Type B pancreatic cell (in vitro differentiated cells): ENCODE data around the gene BTBD9. TPM values are rescaled to one million over a fixed set of nuclear protein-coding genes. Genes with fewer than 3 reads are reported as not detected.

ENCODE experiments used
- DNase-seq: peaks from one replicate; pipeline ENCODE4 v3.0.0; 2021; ENCODE audit warnings: mixed read lengths; ENCODE audit not compliant: unreplicated experiment; ENCODE audit errors: extremely low spot score
- H3K27ac Mint-ChIP-seq: 2 replicates; pipeline ENCODE4 v1.8.0; 2021; ENCODE audit warnings: mild to moderate bottlenecking, mixed read lengths
- H3K27me3 Mint-ChIP-seq: 2 replicates; pipeline ENCODE4 v1.8.0; 2021; ENCODE audit warnings: mixed read lengths
- H3K36me3 Mint-ChIP-seq: 2 replicates; pipeline ENCODE4 v1.8.0; 2021; ENCODE audit warnings: mixed read lengths
- H3K4me1 Mint-ChIP-seq: one replicate; pipeline ENCODE4 v1.8.0; 2021; ENCODE audit warnings: mixed read lengths; ENCODE audit not compliant: unreplicated experiment
- H3K4me3 Mint-ChIP-seq: 2 replicates; pipeline ENCODE4 v1.8.0; 2021; ENCODE audit warnings: mild to moderate bottlenecking, mixed read lengths
- H3K9me3 Mint-ChIP-seq: 2 replicates; pipeline ENCODE4 v1.8.0; 2021; ENCODE audit warnings: mixed read lengths
- CTCF ChIP-seq: fragments of 200-600 bp; sonication (generic); conservative IDR thresholded peaks from 2 replicates; pipeline ENCODE4 v1.5.0; 2021; ENCODE audit warnings: antibody characterized with exemption, mild to moderate bottlenecking
- total RNA-seq: library from RNA; stranded (reverse); gene quantifications from 2 replicates; pipeline ENCODE4 v1.2.1, GENCODE V29; 2021; ENCODE audit warnings: low replicate concordance

Gene BTBD9
- total RNA-seq, 1 donor from 2014 or later, result 14.9 TPM

GRCh38 chr6:38501931-38502330, 137.8 kb downstream of the BTBD9 start:
- no peak overlapping the region for H3K4me3 Mint-ChIP-seq
- no peak for DNase-seq
- TF ChIP-seq CTCF, result no peak
- H3K36me3 Mint-ChIP-seq, result no peaks in the 10 kb centered on the region
- H3K27me3 Mint-ChIP-seq, result no peaks in the 10 kb centered on the region
- no peak overlapping the region for H3K27ac Mint-ChIP-seq
- H3K4me1 Mint-ChIP-seq, result peaks cover 10% of the 10 kb centered on the region
- H3K9me3 Mint-ChIP-seq, result no peaks in the 10 kb centered on the region

- no peak overlapping the region for H3K4me3 Mint-ChIP-seq
- no peaks in the 10 kb centered on the region for H3K36me3 Mint-ChIP-seq
- no peak for DNase-seq
- H3K27ac Mint-ChIP-seq, result no peak overlapping the region
- no peak for TF ChIP-seq CTCF
- peaks cover 10% of the 10 kb centered on the region for H3K4me1 Mint-ChIP-seq
- H3K27me3 Mint-ChIP-seq, result no peaks in the 10 kb centered on the region
- no peaks in the 10 kb centered on the region for H3K9me3 Mint-ChIP-seq
Measured at GRCh38 chr6:38499529-38500096, 140.1 kb downstream of the BTBD9 start.

GRCh38 chr6:38498805-38499445, 140.8 kb downstream of the BTBD9 start:
- no peaks in the 10 kb centered on the region for H3K9me3 Mint-ChIP-seq
- no peak overlapping the region for H3K27ac Mint-ChIP-seq
- DNase-seq, result no peak
- TF ChIP-seq CTCF, result no peak
- no peaks in the 10 kb centered on the region for H3K36me3 Mint-ChIP-seq
- peaks cover 10% of the 10 kb centered on the region for H3K4me1 Mint-ChIP-seq
- H3K27me3 Mint-ChIP-seq, result no peaks in the 10 kb centered on the region
- no peak overlapping the region for H3K4me3 Mint-ChIP-seq

GRCh38 chr6:38498085-38498484, 141.6 kb downstream of the BTBD9 start:
- Mint-ChIP-seq H3K27ac (no peak overlapping the region), H3K9me3 (no peaks in the 10 kb centered on the region), H3K4me1 (peaks cover 14% of the 10 kb centered on the region), H3K27me3 (no peaks in the 10 kb centered on the region), H3K36me3 (no peaks in the 10 kb centered on the region), H3K4me3 (no peak overlapping the region)
- no peak for DNase-seq
- TF ChIP-seq CTCF, result no peak

GRCh38 chr6:38497546-38497945, 142.2 kb downstream of the BTBD9 start:
- H3K4me1 Mint-ChIP-seq, result peaks cover 14% of the 10 kb centered on the region
- DNase-seq, result no peak
- no peak for TF ChIP-seq CTCF
- no peak overlapping the region for H3K4me3 Mint-ChIP-seq
- no peaks in the 10 kb centered on the region for H3K36me3 Mint-ChIP-seq
- H3K27ac Mint-ChIP-seq, result no peak overlapping the region
- H3K27me3 Mint-ChIP-seq, result no peaks in the 10 kb centered on the region
- no peaks in the 10 kb centered on the region for H3K9me3 Mint-ChIP-seq
